Stimulated activated CD8-positive, alpha-beta memory T cell treated with anti-CD3 and anti-CD28 coated beads, Interleukin-7, amount 100 ng/mL, for 1 hour (primary cell): Measurements from ENCODE around the gene CMBL.

Experiments
- DNase-seq, 2 donors: peaks; one replicate each; pipeline ENCODE4 v3.0.0-alpha.2; 2020; ENCODE audit warnings: low read depth in 2 of 2

Gene CMBL

DNA sequence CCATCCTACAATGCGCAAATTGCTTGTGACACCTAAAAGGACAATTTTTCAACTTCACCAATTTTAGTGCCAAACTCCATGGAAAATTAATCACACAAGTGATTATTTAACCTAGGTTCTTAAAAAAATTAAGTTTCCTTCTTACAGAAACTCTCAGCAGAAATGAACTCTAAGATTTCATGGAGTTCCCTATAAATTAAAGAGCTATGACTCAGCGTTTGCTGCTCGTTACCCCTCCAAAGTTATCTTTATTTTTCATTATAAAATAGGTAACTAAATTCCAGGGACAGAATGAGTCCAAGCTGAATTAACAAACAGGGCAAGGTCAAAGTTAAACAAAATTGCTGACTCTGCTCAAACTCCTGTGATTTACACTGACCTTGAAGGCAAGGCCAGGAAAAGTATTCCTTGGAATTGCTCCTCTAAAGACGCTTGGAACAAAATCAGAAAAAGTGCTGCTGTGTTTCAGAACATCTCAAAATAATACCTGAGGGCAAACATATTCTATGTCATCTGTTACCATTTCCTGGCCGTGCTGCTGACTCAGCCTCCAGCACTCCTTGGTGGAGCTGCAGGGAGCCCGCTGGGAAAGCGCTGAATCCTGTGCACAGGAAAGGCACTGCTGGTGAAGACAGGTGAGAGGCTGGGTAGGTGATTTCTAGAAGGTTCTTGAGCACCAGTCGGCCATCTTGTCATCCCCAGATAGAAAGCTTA, 2.5 kb upstream of the CMBL start:
- no peak for DNase-seq

DNA sequence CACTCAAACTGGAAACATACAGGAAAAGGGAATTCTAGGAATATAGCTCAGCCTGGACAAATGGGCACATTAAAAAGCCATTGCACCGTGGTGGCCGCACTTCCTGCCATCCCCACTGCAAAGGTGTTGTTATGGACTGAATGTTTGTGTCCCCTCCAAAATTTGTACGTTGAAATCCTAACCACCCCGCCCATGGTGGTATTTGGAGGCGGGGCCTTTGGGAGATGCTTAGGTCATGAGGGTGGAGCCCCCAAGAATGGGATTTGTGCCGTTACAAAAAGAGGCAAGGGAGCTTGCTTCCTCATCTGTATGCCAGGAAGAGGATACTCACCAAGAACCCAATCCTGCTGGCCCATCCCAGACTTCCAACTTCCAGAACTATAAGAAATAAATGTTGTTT, 1.1 kb upstream of the CMBL start:
- DNase-seq, result no peak

DNA sequence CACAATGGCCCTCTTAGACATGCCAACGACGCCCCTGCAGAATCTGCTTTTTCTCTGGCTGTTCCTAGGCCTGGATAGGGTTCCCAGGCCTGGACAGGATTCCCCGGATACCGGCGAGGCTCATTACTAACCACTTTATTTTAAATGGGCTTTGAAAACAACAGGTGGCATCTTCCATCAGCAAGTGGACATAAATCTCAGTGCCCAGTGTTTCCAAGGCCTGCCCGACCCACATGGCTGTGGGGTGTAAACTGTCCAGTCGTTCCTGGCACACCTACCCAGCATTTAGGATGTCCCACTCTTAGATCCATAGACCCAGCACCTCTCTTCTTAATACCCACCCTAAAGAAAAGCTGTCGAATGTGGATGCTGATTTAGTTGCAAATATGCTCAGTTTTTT, 896 bp downstream of the CMBL start:
- no peak for DNase-seq

DNA sequence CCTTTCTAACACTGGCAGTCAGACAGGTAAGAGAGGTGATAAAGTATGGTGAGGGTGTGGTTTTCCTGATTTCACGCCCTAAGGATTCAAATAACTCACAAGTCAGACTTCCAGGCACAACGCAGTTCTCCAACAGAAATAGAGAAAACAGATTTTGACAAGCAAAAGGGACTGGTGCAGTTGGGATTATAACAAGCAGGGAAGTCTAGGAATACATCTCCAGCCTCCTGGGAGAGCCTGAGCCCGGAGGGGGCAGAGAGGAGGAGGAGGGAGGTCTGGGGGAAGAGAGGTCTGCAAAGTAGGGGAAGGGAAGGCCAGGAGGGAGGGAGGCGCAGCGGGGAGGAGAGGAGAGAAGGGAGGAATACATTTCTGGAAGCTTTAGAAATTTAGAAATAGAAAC, 1.6 kb downstream of the CMBL start:
- no peak for DNase-seq

DNA sequence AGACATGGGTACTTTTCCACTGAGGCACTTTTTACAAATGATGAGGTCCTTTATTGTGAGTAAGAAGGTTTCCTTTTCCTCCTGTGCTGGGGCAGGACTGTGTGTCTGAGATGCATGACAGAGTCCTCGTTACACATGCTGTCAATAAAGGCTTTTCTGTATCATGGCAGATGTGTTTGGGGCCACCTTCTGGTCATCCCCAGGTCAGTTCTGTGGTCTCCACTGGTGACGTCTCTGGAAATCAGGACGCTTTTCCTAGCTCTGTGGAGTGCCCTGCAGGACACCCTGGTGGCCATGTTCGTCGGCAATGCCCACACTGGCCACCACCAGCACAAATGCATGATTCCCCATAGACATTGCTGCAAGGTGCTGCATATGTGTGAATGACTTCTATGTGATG, 2.8 kb downstream of the CMBL start:
- DNase-seq, result no peak

DNA sequence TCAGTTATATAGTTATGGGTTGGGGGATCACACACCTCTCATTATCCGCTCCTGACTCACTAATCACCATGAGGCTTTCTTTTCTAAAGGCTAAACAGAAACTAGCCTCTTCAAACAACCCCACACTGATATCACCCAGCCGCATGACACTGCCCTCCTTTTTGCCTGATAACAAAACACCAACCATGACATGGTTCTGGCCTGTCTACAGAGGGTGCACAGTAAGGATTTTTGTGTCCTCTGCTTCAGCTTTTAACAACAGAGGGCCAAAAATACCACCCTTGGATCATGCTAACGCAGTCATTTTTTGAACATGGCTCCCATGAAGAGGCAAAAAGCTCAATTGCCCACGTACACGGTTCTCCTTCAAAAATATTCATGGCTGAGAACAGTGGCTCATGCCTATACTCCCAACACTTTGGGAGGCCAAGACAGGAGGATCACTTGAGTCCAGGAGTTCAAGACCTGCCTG, 4.0 kb downstream of the CMBL start:
- no peak for DNase-seq

DNA sequence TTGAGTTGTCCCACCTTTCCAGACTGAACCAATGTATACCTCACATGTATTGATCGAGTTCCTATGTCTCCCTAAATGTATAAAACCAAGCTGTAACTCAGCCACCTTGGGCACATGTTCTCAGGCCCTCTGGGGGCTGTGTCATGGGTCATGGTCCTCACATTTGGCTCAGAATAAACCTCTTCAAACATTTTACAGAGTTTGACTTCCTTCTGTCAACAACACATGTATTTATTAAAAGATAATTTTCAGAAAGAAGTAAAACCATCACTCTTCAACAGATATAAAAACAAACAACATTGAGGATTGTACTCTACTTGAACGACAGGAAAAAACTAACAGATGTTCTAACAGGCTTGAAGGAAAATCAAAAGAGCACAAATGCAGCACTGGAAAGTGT, 4.5 kb downstream of the CMBL start:
- no peak for DNase-seq

DNA sequence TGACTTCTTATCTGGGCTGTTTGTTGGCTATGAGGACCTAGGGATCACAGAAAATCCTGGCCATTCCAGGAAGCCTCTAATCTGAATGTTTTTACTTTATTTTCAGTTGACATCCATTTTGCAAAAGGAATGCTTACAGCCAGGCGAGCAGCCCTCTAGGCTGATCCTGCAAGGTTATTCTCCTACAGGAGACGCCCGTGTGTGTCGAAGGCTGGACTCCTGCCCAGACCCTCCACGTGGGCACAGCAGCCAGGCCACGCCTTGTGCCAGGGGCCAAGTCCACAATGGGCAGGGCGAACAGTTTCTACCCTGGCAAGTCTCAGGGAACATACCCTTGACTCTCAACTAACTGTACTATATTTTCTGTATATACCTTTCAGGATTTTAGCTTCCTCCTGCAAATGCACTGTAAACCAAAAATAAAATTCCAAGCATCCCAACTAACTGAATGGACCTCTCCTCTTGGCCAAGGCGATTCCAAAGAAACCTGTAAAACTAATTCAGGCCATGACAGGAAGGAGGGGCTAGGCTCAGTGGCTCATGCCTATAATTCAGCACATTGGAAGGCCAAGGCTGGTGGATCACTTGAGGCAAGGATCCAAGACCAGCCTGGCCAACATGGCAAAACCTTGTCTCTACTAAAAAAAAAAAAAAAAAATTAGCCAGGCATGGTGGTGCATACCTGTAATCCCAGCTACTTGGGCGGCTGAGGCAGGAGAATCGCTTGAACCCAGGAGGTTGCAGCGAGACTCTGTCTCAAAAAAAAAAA, 5.7 kb downstream of the CMBL start:
- DNase-seq, result no peak

DNA sequence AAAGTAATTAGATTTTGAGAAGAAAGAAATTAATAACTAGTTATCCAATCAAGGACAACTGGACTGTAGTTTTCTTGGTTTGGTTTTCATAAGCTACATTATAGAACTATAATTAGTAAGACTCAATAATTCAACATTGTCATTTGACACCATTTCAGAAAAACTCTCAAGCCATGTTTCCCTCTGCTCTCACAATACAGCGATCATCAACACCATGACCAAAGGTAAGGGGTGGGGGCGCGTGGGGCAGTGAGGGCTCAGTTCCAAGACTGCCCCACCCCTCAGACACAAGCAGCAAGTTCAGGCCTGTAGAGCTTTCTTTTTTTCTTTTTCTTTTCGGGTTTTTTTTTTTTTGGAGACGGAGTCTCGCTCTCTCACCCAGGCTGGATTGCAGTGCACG, 6.4 kb downstream of the CMBL start:
- DNase-seq, result no peak

DNA sequence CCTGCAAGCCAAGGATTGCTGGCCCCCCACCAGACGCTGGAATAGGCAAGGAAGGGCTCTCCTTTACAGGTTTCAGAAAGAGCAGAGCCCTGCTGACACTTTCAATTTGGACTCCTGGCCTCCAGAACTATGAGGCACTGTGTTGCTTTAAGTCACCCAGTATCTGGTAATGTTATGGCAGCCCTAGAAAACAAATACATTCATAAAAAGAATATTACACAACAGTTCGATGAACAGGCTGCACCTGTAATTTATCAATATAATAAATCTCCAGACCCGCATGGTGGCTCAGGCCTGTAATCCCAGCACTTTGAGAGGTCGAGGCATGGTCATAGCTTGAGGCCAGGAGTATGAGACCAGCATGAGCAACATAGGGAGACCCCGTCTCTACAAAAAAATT, 7.5 kb downstream of the CMBL start:
- no peak for DNase-seq

DNA sequence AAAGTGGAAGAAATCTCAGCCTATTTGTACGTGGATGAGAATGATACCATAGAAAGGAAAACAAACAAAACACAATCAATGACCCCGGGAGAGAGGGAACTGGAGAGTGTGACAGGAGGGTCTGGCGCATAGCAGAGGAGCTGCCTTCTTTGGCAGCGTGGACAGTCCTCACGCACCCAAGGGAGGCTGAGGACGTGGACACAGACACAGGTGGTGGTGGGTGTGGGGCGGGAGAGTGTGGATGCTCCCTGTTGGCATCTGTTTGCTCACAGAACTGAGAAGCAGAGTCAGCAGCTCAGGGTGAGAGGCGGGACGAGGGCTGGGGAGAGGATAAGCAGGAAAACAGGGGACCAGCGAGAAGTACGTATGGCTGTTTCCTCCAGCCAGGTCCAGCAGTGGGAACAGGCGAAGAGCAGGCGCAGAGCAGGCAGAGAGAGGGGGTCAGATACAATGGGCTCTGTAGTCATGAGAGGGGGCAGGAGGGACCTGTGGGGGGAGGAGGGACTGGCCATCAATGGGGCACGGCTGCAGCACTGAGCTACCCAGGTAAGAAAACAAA, 10.0 kb downstream of the CMBL start:
- DNase-seq, result no peak

DNA sequence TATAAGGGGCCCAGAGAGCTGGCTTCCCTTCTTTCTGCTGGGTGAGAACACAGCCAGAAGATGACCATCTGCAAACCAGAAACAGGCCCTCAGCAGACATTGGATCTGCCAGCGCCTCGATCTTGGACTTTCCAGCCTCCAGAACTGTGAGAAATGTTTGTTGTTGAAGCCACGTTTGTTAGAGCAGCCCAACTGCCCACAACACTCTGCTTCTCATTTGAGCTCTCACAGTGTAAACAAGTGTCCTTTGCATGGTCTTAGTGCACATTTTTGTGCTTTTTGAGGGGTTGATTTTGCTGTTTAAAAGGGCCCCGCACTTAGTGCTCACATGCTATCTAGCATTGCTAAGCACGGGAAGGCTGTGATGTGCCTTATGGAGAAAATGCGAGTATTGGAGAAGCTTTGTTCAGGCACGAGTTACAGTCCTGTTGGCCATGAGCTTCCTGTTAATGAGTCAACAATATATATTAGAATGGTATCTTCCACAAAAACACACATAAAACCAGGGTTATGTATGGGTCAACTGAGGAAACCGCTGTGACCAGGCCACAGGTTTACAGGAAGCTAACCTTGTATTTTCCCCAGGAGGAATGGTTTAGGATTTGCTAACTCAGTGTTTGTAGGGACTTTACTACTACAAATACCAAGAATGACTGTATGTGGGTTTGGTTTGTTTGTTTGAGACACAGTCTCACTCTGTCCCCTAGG, 11.9 kb downstream of the CMBL start:
- no peak for DNase-seq

DNA sequence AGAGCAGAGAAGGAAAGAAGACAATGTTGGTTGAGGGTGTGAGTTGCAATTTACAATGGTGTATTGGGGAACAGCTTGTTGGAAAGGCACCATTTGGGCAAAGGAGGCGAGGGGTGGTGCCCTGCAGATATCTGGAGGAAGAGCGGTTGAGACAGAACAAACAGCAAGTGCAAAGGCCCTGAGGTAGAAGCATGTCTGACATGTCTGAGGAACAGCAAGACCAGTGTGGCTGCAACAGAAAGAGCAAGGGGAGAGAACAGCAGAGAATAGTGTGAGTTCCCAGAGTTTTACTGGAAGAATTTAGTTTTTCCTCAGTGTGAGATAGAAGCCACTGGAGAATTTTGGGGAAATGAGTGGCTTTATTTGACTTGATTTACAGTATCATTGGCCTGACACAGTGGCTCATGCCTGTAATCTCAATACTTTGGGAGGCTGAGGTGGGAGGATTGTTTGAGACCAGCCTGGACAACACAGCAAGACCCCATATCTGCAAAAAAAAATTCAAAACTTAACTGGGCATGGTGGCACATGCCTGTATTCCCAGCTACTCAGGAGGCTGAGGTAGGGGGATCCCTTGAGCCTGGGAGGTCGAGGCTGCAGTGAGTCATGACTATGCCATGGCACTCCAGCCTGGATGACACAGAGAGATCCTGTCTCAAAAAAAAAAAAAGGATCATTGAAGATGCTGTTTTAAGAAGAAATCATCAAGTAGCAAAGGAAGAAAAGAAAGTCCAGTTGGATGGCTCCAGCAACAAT, 13.6 kb downstream of the CMBL start:
- DNase-seq, result no peak

DNA sequence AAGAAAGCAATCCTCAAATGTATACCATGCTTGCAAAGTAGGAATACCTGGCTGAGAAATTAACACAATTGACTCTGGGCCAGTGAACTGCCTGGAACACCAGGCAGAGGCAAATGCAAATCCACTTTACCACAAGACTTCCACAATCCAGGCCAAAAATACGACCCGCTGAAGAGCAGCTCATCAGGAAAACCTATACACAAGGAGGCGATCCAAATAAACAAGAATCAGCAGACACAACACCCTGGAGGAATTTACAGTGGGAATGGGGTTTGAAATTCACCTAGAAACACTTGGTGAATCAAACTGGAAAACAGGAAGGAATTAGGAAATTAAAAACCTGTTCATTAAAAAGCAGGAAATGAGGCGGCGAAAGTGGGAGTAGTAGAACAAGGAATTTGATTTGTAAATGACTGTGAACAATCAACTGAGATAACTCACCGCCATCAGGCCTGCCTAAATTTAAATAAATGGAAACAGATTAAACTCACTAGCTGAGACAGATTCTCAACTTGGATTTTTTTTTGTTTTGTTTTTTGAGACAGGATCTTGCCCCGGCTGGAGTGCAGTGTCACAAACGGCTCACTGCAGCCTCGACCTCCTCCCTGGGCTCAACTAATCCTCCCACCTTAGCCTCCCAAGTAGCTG, 15.9 kb downstream of the CMBL start:
- no peak for DNase-seq

DNA sequence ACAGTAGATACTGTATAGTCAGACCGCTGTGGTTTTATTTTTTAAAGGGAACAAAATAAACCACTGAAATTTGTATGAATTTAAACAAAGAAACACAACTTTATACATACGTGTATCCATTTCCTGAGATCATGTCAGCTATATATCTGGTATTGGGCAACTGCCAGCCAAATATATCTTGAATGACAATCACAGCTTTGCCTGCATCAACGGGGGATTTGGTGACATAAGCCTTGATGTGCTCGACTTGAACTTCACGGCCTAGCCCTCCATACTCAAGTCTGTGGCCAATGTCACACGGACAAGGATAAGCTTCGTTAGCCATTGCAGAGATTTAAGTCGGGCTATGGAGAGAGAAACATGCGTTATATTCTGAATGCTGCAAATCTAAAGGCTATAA, 17.3 kb downstream of the CMBL start:
- DNase-seq, result no peak

DNA sequence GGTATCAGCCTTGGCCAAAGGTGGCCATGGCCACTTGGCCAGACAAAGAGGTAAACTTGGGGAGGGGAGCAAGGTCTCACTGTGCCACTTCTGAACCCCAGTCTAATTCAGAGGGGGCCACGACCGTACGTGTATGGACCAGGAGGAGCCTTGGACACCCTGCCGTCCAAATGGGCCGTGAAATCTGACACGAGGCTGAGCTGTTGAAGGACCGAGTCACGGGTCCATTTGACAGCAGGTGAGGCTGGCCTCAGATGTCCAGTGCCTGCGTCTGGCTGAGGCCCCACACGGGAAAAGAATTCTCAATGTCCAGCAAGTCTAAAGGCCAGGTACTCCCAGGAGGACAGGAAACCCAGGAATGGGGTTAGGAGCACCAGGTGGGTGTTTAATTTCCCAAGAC, 17.7 kb downstream of the CMBL start:
- DNase-seq, result no peak

DNA sequence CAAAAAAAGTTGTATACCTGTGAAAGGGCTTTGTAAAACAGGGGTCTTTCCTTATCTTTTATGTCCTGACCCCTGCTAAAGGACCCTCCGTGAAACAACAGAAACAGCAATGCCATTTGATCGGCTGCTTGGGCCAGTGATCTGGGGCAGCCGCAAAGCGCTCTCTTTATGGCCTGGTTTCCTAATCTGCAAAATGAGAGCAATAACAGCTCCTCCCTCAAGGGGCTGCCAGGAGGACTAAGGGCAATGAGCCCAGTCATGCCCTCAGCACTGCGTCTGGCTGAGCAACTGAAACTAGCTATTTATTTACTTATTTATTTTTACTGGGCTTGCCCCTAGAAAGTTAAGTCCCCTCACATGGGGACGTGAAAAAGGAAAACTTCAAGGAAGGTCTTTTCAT, 18.3 kb downstream of the CMBL start:
- no peak for DNase-seq

DNA sequence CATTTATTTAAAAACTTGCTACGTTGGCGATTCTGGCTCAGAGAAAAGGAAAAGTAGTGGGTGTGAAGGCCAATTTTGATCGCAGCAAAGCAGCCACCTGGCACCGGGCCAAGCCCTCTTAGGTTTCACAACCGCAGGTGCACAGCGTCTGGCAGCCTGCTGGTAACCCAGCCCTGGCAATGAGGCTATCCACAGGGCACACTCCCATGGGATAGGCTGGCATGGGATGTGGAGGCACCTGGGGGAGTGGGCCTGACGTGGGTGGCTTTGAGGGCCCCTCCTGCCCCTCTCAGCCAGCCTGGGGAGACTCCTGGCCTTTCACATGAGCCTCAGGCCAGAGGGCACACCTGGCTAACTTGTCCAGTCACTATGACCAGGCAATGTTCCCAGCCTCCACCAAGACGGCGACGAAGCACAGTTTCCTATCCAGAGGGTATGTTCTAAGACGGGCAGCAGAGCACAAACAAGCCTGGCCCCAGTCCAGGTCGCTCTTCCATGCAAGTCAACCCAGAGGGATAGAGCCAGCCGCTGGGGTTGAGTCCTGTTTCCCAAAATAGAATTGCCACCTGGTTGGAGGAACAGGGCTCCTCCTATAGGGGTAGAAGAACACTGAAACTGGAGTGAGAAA, 19.0 kb downstream of the CMBL start:
- DNase-seq, result no peak

DNA sequence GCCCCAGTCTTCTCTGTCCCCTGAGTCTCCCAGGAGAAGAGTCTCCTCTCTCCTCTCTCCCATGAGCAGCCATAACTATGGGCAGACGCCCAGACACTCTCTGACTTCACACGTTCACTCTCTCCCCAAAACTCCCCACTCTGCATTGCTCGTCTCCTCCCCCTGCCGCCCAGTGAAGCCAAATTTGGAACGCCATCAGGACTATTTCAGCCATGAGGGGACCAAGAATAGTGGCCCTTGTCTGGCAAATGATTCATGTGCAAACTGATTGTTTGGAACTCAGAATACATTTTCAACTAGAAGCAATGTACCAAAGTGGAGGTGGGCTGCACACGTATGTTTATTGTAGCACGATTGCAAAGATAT, 20.9 kb downstream of the CMBL start:
- no peak for DNase-seq

DNA sequence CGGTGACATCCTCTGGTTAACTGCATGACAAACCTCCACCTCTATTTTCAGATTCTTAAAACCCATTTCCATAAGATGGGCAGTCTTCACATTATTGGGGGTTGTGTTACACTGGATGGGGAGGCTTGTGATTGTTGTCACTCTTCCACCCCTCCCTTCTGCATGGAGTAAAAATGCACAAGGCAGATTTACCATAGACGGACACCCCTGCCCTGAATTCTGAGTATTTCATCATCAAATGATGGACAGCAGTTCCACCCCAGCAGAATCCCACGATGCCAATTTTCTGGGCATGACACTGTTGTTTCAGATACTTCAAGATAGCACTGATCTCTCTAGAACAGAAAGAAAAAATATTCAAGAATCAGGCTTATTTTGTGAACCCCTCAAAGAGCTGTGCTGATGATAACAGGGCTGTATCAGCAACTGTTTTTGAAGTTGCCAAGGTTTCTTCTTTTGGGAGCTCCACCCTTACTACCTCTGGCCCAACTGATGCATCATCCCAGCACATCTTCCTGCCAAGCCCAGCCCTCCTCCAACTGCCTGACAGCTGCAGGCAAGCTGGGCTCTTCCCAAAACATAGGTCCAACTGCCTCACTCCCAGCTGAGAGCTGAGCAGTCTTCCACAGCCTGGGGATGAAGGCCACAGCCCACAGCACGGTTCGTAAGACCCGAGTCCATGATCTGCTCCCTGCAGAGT, 21.4 kb downstream of the CMBL start:
- no peak for DNase-seq
